ENCODE data around the gene FRYL.

FRYL gene

DNA sequence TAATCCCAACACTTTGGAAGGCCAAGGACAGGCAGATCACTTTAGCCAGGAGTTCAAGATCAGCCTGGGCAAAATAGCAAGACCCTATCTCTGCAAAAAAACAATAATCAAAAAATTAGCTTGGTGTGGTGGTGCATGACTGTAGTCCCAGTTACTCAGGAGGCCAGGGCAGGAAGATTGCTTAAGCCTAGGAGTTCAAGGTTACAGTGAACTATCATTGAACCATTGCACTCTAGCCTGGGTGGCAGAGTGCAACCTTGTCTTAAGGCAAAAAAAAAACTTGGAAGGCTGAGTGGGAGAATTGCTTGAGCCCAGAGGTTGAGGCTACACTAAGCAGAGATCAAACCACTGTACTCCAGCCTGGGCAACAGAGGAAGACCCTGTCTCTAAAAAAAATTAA lies 5.2 kb upstream of the FRYL start:
- DNase-seq (ENCODE audit: low spot score), result no peak
- no peak for TF ChIP-seq CTCF (IDR thresholded peaks at IDR 0.05; ENCODE audit: poor library complexity, severe bottlenecking)

GRCh38 chr4:48781968-48782367 lies 1.9 kb upstream of the FRYL start:
- ATAC-seq (ENCODE audit: low read depth), result no peak
- Histone ChIP-seq H3K27me3 (ENCODE audit: insufficient read depth, poor library complexity, severe bottlenecking) (no peaks in the 10 kb centered on the region), H3K36me3 (ENCODE audit: low read depth) (no peaks in the 10 kb centered on the region), H3K9me3 (ENCODE audit: severe bottlenecking) (no peaks in the 10 kb centered on the region), H3K4me1 (ENCODE audit: insufficient read depth, poor library complexity, severe bottlenecking) (peaks cover 21% of the 10 kb centered on the region), H3K4me3 (ENCODE audit: severe bottlenecking) (no peak overlapping the region), H3K27ac (ENCODE audit: poor library complexity, severe bottlenecking) (no peak overlapping the region)
- peak; percentile 43 for TF ChIP-seq CTCF (IDR thresholded peaks at IDR 0.05; ENCODE audit: poor library complexity, severe bottlenecking)
- no peak for DNase-seq (ENCODE audit: low spot score)

More for the DNA sequence above, 5.2 kb upstream of the FRYL start:
- Histone ChIP-seq H3K27ac (ENCODE audit: poor library complexity, severe bottlenecking) (no peak overlapping the region), H3K27me3 (ENCODE audit: insufficient read depth, poor library complexity, severe bottlenecking) (no peaks in the 10 kb centered on the region), H3K4me1 (ENCODE audit: insufficient read depth, poor library complexity, severe bottlenecking) (peaks cover 11% of the 10 kb centered on the region), H3K4me3 (ENCODE audit: severe bottlenecking) (no peak overlapping the region), H3K36me3 (ENCODE audit: low read depth) (no peaks in the 10 kb centered on the region), H3K9me3 (ENCODE audit: severe bottlenecking) (no peaks in the 10 kb centered on the region)
- ATAC-seq (ENCODE audit: low read depth), result no peak

DNA sequence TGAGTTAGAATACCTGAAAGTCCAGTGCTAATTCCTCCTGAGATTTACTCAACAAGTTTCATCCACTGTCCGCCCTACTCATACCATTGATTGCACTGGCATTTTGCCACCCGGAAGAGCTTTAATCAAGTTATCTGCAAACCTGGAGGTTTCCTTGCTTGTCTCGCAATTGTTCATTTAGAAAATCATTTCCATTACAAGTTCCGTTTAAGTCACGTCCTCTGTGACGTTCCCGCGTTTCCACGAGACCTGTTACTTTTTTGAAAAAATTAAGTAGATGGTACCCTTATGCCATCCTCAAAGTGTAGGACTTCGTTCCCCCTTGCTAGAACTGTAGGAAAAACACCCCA lies 761 bp upstream of the FRYL start:
- peak overlapping the region; percentile 95 for H3K4me3 ChIP-seq (ENCODE audit: severe bottlenecking)
- DNase-seq (ENCODE audit: low spot score) (no peak), ATAC-seq (ENCODE audit: low read depth) (no peak)
- no peaks in the 10 kb centered on the region for H3K36me3 ChIP-seq (ENCODE audit: low read depth)
- no peak for TF ChIP-seq CTCF (IDR thresholded peaks at IDR 0.05; ENCODE audit: poor library complexity, severe bottlenecking)
- peak overlapping the region; percentile 88 for H3K27ac ChIP-seq (ENCODE audit: poor library complexity, severe bottlenecking)
- H3K9me3 ChIP-seq (ENCODE audit: severe bottlenecking), result no peaks in the 10 kb centered on the region
- peaks cover 30% of the 10 kb centered on the region for H3K4me1 ChIP-seq (ENCODE audit: insufficient read depth, poor library complexity, severe bottlenecking)
- H3K27me3 ChIP-seq (ENCODE audit: insufficient read depth, poor library complexity, severe bottlenecking), result no peaks in the 10 kb centered on the region

- TF ChIP-seq CTCF (IDR thresholded peaks at IDR 0.05; ENCODE audit: poor library complexity, severe bottlenecking), result peak; percentile 34
- DNase-seq (ENCODE audit: low spot score) (peak; percentile 72), ATAC-seq (ENCODE audit: low read depth) (peak; percentile 7)
- peaks cover 4% of the 10 kb centered on the region; the same call in 1 of the 2 replicates for H3K36me3 ChIP-seq (ENCODE audit: low read depth)
- H3K4me3 ChIP-seq (ENCODE audit: severe bottlenecking), result peak overlapping the region; percentile 95
- peaks cover 35% of the 10 kb centered on the region for H3K4me1 ChIP-seq (ENCODE audit: insufficient read depth, poor library complexity, severe bottlenecking)
- no peaks in the 10 kb centered on the region for H3K9me3 ChIP-seq (ENCODE audit: severe bottlenecking)
- no peaks in the 10 kb centered on the region for H3K27me3 ChIP-seq (ENCODE audit: insufficient read depth, poor library complexity, severe bottlenecking)
- H3K27ac ChIP-seq (ENCODE audit: poor library complexity, severe bottlenecking), result peak overlapping the region; percentile 88
Observed at GRCh38 chr4:48779095-48779997, 733 bp downstream of the FRYL start.

All from RWPE2 (cell line).